HFFc6 (cell line): ENCODE data around the gene SOX5. TPM values are rescaled to one million over a fixed set of nuclear protein-coding genes. Genes with fewer than 3 reads are reported as not detected.

ENCODE experiments used
- DNase-seq: peaks from one replicate; pipeline ENCODE4 v3.0.0-alpha.2; 2018
- H3K27ac Mint-ChIP-seq: 2 replicates; pipeline ENCODE4 v1.8.0; 2020; ENCODE audit warnings: mild to moderate bottlenecking, mixed read lengths
- H3K27me3 Mint-ChIP-seq: 2 replicates; pipeline ENCODE4 v1.8.0; 2021; ENCODE audit warnings: mild to moderate bottlenecking, moderate library complexity, mixed read lengths; ENCODE audit not compliant: insufficient read depth
- H3K36me3 Mint-ChIP-seq: 2 replicates; pipeline ENCODE4 v1.8.0; 2021; ENCODE audit warnings: low read depth, mixed read lengths
- H3K4me1 Mint-ChIP-seq: 2 replicates; pipeline ENCODE4 v1.8.0; 2020; ENCODE audit warnings: low read depth, mixed read lengths
- H3K4me3 Mint-ChIP-seq: 2 replicates; pipeline ENCODE4 v1.8.0; 2020; ENCODE audit warnings: mild to moderate bottlenecking, moderate library complexity, mixed read lengths
- H3K9me3 Mint-ChIP-seq: 2 replicates; pipeline ENCODE4 v1.8.0; 2020; ENCODE audit warnings: mild to moderate bottlenecking, mixed read lengths
- total RNA-seq, 6 experiments: library from RNA; stranded (reverse); fragmentation: NEBNext Ultra II Directional; extraction: Animal tissue kit (Norgen Biotek cat#: 25700); gene quantifications; 2 replicates in 1 of 6; 3 replicates in 5 of 6; pipeline ENCODE4 v1.2.3, GENCODE V29; 2021
- TF ChIP-seq, protein P1 (sequence below): fragments of 200-600 bp; sonication (generic); IDR thresholded peaks from 2 replicates; pipeline ENCODE4 v1.5.0; 2021; ENCODE audit warnings: antibody characterized with exemption, mild to moderate bottlenecking

SOX5 gene
- total RNA-seq, 6 experiments from 2014 or later, result not detected

DNA sequence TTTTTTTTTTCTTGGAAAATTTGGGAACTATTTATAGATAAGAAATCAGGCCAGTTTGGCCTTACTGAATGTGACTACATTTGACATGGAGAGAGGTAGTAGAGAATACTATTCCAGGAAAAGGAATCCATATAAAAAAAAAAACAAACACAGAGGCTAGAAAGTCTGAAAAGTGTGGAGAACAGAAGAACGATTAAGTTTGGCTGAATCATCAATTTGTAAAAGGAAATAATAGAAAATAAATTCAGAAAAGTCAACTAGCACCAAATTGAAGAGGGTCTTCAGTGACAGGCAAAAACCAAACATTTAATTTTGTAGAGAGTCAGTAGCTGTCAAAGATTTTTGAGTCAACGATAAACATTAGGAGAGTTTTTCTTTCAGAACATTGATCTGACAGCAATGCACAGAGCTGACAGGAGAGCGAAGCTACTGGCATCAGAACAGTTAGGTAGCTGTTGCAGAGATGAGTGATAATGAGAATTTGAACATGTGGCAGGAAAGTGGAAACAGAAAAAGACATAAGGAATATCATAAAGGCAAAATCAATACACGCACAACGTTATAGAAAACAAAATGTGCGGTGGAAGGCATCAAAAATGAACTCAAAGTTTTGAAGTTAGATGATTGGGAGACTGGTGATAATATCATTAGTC is 241.2 kb downstream of the SOX5 start:
- peaks cover 18% of the 10 kb centered on the region for H3K9me3 Mint-ChIP-seq
- H3K27ac Mint-ChIP-seq, result no peak overlapping the region
- no peak for DNase-seq
- TF ChIP-seq, protein P1, sequence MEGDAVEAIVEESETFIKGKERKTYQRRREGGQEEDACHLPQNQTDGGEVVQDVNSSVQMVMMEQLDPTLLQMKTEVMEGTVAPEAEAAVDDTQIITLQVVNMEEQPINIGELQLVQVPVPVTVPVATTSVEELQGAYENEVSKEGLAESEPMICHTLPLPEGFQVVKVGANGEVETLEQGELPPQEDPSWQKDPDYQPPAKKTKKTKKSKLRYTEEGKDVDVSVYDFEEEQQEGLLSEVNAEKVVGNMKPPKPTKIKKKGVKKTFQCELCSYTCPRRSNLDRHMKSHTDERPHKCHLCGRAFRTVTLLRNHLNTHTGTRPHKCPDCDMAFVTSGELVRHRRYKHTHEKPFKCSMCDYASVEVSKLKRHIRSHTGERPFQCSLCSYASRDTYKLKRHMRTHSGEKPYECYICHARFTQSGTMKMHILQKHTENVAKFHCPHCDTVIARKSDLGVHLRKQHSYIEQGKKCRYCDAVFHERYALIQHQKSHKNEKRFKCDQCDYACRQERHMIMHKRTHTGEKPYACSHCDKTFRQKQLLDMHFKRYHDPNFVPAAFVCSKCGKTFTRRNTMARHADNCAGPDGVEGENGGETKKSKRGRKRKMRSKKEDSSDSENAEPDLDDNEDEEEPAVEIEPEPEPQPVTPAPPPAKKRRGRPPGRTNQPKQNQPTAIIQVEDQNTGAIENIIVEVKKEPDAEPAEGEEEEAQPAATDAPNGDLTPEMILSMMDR, result no peak
- H3K27me3 Mint-ChIP-seq, result no peaks in the 10 kb centered on the region
- no peaks in the 10 kb centered on the region for H3K4me1 Mint-ChIP-seq
- no peaks in the 10 kb centered on the region for H3K36me3 Mint-ChIP-seq
- no peak overlapping the region for H3K4me3 Mint-ChIP-seq

DNA sequence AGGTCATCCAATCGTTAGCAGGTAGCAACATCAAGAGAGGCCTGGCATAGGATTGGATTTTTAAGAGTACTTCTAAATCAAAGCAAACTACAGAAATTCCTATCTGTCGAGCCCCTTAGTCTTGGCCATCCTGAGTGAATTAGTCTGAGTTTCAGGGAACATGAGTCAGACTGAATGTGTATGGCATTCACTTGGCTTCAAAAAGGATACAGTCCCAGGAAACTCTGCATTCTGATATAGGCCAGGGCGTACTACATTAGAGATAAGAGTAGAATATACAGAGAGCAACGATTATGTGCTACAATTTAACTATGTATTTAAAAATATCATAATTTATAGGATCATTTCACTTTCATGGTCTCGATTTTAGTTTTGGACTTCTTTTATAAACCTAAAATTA is 242.2 kb downstream of the SOX5 start:
- no peak overlapping the region for H3K27ac Mint-ChIP-seq
- TF ChIP-seq, protein P1, result no peak
- H3K4me3 Mint-ChIP-seq, result no peak overlapping the region
- peaks cover 14% of the 10 kb centered on the region for H3K9me3 Mint-ChIP-seq
- no peaks in the 10 kb centered on the region for H3K36me3 Mint-ChIP-seq
- H3K4me1 Mint-ChIP-seq, result no peaks in the 10 kb centered on the region
- DNase-seq, result no peak
- H3K27me3 Mint-ChIP-seq, result no peaks in the 10 kb centered on the region

DNA sequence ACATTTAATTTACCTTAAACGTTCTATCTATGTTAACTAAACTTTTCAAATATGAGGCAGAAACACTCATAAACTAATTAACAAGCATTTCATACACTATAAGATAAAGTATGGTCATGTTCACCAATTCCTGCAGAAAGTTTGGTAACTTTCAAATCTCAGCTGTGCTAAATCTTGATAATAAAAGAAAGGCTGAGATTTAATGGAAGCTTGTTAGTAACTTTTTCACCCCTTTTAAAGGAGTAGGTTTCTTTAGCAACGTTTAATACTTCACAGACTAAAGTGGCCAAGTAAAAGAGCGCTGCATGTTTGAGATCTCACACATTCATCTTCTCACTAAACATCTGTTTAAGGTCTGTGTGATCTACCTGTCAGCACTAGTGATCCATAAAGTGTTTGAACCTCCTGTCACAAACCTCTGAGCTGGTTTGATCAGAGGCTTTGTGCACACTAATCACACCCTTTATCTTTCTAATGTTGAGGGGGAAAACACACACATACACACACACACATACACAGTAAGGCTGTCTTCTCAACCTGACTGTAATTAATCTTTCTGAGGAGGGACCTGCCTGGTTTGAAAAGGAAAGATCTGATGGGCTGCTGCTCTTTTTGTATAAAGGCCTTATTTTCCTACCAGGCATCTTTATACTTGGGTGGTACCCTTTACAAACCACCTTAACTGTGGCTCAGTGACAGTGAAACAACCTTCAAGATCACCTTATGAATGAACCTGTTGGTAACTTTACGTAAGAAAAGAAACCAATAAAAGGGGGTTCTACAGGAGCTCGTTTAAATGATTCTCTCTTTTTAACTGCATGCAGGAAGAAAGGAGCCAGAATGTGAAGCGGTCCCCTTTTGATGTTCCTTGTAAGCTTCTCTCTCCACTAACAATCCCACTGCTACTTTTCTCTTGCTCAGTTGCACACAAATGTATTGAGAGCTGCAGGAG is 244.2 kb downstream of the SOX5 start:
- peaks cover 15% of the 10 kb centered on the region for H3K9me3 Mint-ChIP-seq

DNA sequence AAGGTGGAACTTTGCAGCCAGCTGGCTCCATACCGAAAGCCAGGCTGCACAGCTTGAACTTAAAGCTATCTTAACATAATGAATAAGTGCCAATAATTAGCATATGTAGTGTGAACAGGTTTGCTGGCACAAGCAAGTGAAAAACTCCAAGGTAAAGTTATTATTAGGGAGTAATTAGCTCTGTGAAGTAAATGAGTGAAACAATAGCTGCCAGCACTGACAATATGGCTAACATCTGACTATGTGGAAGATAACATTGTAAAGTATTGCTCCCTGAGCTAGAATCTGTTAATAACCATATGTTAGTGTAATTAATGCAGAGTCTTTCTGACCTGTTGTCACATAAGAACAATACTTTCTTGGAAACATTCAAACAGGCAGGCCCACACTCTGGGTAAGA is 246.4 kb downstream of the SOX5 start:
- Mint-ChIP-seq H3K9me3 (peaks cover 24% of the 10 kb centered on the region), H3K27me3 (no peaks in the 10 kb centered on the region), H3K4me1 (no peaks in the 10 kb centered on the region), H3K4me3 (no peak overlapping the region), H3K36me3 (no peaks in the 10 kb centered on the region), H3K27ac (no peak overlapping the region)
- DNase-seq, result no peak
- TF ChIP-seq, protein P1, result no peak

More for the DNA sequence above, 244.2 kb downstream of the SOX5 start:
- H3K36me3 Mint-ChIP-seq, result no peaks in the 10 kb centered on the region
- H3K27ac Mint-ChIP-seq, result no peak overlapping the region
- H3K27me3 Mint-ChIP-seq, result no peaks in the 10 kb centered on the region
- TF ChIP-seq, protein P1, result no peak
- no peak for DNase-seq
- no peak overlapping the region for H3K4me3 Mint-ChIP-seq
- H3K4me1 Mint-ChIP-seq, result no peaks in the 10 kb centered on the region

DNA sequence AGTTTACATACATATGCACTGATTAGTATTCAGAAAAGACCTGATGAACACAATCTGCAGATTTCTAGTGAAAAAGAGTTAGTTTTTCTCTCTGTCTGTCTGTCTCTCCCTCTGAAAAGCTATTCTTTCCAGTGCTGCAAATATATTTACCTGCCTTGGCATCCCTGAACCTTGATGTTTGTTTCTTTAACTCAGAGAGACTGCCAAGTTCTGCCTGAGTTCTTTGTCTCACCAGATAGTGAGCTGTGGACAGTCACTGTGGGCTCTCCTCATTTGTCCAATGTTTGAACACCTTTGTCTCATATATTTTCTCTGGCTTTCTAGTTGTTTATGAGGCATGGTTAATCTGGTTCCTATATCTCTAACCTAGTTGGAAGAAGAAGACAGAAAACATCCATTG is 250.4 kb downstream of the SOX5 start:
- Mint-ChIP-seq H3K4me3 (no peak overlapping the region), H3K27ac (no peak overlapping the region), H3K27me3 (no peaks in the 10 kb centered on the region), H3K9me3 (peaks cover 32% of the 10 kb centered on the region), H3K36me3 (no peaks in the 10 kb centered on the region), H3K4me1 (no peaks in the 10 kb centered on the region)
- TF ChIP-seq, protein P1, result no peak
- DNase-seq, result no peak
